Measurements from ENCODE around the gene HIBADH. TPM values are rescaled to one million over a fixed set of nuclear protein-coding genes. Genes with fewer than 3 reads are reported as not detected.

Gene HIBADH
- total RNA-seq, 1 experiment from 2014 or later, result 23.2 TPM

GRCh38 chr7:27670676-27671075 is 8.0 kb upstream of the HIBADH start:
- Histone ChIP-seq H3K9ac (ENCODE audit: extremely low read depth, insufficient read length, low read length) (no peak overlapping the region), H2BK20ac (ENCODE audit: low read depth, low read length, poor library complexity, severe bottlenecking) (no peak overlapping the region), H3K79me2 (ENCODE audit: insufficient read depth, low read length) (no peaks in the 10 kb centered on the region), H2BK5ac (ENCODE audit: insufficient read length, low read length) (no peak overlapping the region), H4K8ac (replicated peaks; ENCODE audit: insufficient read length, low read depth, low read length) (no peak overlapping the region), H3K56ac (ENCODE audit: insufficient read length, low read depth, low read length) (no peak overlapping the region), H3K9me3 (ENCODE audit: control insufficient read depth, low read depth, low read length) (no peaks in the 10 kb centered on the region), H4K20me1 (ENCODE audit: control insufficient read depth, insufficient read depth, insufficient read length) (no peaks in the 10 kb centered on the region), H3K23ac (ENCODE audit: insufficient read length, low read depth, low read length) (no peak overlapping the region), H3K4me1 (ENCODE audit: insufficient read depth, low read length) (no peaks in the 10 kb centered on the region), H4K5ac (ENCODE audit: insufficient read length, low read depth, low read length) (no peak overlapping the region), H4K91ac (ENCODE audit: insufficient read length, low read depth, low read length) (no peak overlapping the region), H3K4ac (ENCODE audit: low read depth, low read length) (no peak overlapping the region), H3K79me1 (ENCODE audit: insufficient read depth, low read depth, low read length, poor library complexity, severe bottlenecking) (no peaks in the 10 kb centered on the region), H3K4me2 (ENCODE audit: insufficient read depth, insufficient read length, low read length) (no peak overlapping the region), H3K27ac (ENCODE audit: insufficient read length, low read depth, low read length) (no peak overlapping the region), H3K14ac (ENCODE audit: insufficient read depth, low read length) (no peak overlapping the region), H2BK120ac (ENCODE audit: low read depth, low read length, poor library complexity, severe bottlenecking) (no peak overlapping the region), H3T11ph (ENCODE audit: low read length) (no peak overlapping the region), H2AK5ac (ENCODE audit: insufficient read length, low read length) (no peak overlapping the region), H3K23me2 (ENCODE audit: insufficient read length, low read depth, low read length, poor library complexity, severe bottlenecking) (no peaks in the 10 kb centered on the region), H3K27me3 (ENCODE audit: insufficient read depth, low read length) (no peaks in the 10 kb centered on the region), H2BK12ac (ENCODE audit: insufficient read length, low read depth, low read length) (no peak overlapping the region), H2BK15ac (ENCODE audit: low read depth, low read length) (no peak overlapping the region), H3K18ac (ENCODE audit: insufficient read length, low read depth, low read length) (no peak overlapping the region), H2AFZ (ENCODE audit: low read length) (no peak overlapping the region)
- peaks cover 0 to 4% of the 10 kb centered on the region in 2 experiments; a peak in 2 of 5 replicates for H3K9me3 Mint-ChIP-seq
- no CpG with 5 or more reads among the region's 2 CpGs for WGBS (ENCODE audit: extremely low coverage, insufficient read length, low lambda C conversion rate)
- peaks cover 3% of the 10 kb centered on the region; the same call in 1 of the 2 replicates for H3K27me3 Mint-ChIP-seq (ENCODE audit: low read depth)
- no peak overlapping the region for H3K4me3 Mint-ChIP-seq
- peaks cover 6% of the 10 kb centered on the region in 2 experiments; a peak in 3 of 4 replicates for H3K4me1 Mint-ChIP-seq
- no peaks in the 10 kb centered on the region for H3K36me3 Mint-ChIP-seq (ENCODE audit: insufficient read depth in 1 of 3, low read depth in 3 of 3)
- no peak for DNase-seq
- no peak overlapping the region for H3K27ac Mint-ChIP-seq
- no peak for TF ChIP-seq CTCF (conservative IDR thresholded peaks at IDR 0.05)

Data from H9 (cell line).